ENCODE results near the gene SURF6. TPM values are rescaled to one million over a fixed set of nuclear protein-coding genes. Genes with fewer than 3 reads are reported as not detected.

SURF6 gene
- total and polyA plus RNA-seq, 2 experiments from 2014 or later = 17.6 to 27.6 TPM

DNA sequence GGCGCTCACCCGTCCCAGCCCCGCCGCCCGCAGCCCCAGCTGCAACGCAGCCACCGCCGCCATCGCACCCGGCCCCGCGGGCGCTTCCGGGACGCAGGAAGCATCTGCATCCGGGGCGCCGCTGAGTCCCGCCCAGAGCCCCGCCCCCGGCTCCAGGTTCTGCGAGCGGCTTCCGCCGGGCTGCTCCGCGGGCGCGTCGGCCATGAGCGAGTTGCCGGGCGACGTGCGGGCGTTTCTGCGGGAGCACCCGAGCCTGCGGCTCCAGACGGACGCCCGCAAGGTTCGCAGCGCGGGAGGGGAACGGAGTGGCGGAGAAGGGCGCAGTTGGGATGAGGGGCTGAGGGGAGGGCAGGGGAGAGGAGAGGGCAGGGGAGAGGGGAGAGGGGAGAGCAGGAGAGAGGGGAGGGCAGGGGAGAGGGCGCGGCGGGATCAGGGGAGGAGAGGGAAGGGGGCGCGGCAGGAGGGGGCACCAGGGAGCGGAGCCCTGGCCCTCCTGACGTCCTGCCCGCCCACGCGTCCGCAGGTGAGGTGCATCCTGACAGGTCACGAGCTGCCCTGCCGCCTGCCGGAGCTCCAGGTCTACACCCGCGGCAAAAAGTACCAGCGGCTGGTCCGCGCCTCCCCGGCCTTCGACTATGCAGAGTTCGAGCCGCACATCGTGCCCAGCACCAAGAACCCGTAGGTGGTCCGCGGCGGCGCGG is 20.6 kb upstream of the SURF6 start, which contains the start of the genes SURF1 and SURF2:
SURF1 (minus strand) TSS at position 97 of the 701 bp plus-strand sequence; CDS start at position 63, 34 bp downstream.
SURF2 (plus strand) TSS at position 160 of the 701 bp plus-strand sequence; CDS start at position 203, 43 bp downstream.
- H3K4me1 Mint-ChIP-seq = peaks cover 8% of the 10 kb centered on the region; the same call in 2 of the 3 replicates
- Histone ChIP-seq H3K79me2 (replicated peaks; ENCODE audit: insufficient read depth) (peaks cover 23% of the 10 kb centered on the region), H3K9me2 (ENCODE audit: insufficient read depth) (no peaks in the 10 kb centered on the region), H2AFZ (no peak within 1 kb of the TSS), H3K4me3 (peak within 1 kb of the TSS; percentile 94), H3K36me3 (ENCODE audit: insufficient read depth) (peaks cover 8% of the 10 kb centered on the region), H3K27me3 (ENCODE audit: insufficient read depth) (no peaks in the 10 kb centered on the region), H3K4me1 (ENCODE audit: insufficient read depth) (peaks cover 9% of the 10 kb centered on the region; the same call in 1 of the 2 replicates), H3F3A (replicated peaks; ENCODE audit: low read depth) (peaks cover 38% of the 10 kb centered on the region), H3K27ac (ENCODE audit: low read depth) (no peak within 1 kb of the TSS), H3K4me2 (peak within 1 kb of the TSS; percentile 93), H4K20me1 (replicated peaks; ENCODE audit: insufficient read depth) (peaks cover 21% of the 10 kb centered on the region)
- TF ChIP-seq, protein P1, sequence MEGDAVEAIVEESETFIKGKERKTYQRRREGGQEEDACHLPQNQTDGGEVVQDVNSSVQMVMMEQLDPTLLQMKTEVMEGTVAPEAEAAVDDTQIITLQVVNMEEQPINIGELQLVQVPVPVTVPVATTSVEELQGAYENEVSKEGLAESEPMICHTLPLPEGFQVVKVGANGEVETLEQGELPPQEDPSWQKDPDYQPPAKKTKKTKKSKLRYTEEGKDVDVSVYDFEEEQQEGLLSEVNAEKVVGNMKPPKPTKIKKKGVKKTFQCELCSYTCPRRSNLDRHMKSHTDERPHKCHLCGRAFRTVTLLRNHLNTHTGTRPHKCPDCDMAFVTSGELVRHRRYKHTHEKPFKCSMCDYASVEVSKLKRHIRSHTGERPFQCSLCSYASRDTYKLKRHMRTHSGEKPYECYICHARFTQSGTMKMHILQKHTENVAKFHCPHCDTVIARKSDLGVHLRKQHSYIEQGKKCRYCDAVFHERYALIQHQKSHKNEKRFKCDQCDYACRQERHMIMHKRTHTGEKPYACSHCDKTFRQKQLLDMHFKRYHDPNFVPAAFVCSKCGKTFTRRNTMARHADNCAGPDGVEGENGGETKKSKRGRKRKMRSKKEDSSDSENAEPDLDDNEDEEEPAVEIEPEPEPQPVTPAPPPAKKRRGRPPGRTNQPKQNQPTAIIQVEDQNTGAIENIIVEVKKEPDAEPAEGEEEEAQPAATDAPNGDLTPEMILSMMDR (conservative IDR thresholded peaks at IDR 0.05; ENCODE audit: low read depth in 2 of 2) = 0 out of 4 replicates have a peak, but pooled peaks of 1 of the 2 experiments have one; percentile 10
- TF ChIP-seq STAT1 (IDR thresholded peaks at IDR 0.05; ENCODE audit: unreplicated experiment) (no peak), ZNF114 (CRISPR knock-in tag; IDR thresholded peaks at IDR 0.05) (no peak), NANOG (IDR thresholded peaks at IDR 0.05; ENCODE audit: borderline replicate concordance) (no peak), JUNB (IDR thresholded peaks at IDR 0.05; ENCODE audit: unreplicated experiment) (no peak), POLR2AphosphoS5 (IDR thresholded peaks at IDR 0.05; ENCODE audit: low read depth) (peak; percentile 91), EZH2 (IDR thresholded peaks at IDR 0.05; ENCODE audit: low read depth, unreplicated experiment) (no peak), ZNF331 (CRISPR knock-in tag; IDR thresholded peaks at IDR 0.05; ENCODE audit: low read depth) (no peak), CREB1 (CRISPR knock-in tag; IDR thresholded peaks at IDR 0.05; ENCODE audit: low read depth) (peak; percentile 72), EZH2phosphoT487 (IDR thresholded peaks at IDR 0.05; ENCODE audit: unreplicated experiment) (no peak)
- TF ChIP-seq, protein P2, sequence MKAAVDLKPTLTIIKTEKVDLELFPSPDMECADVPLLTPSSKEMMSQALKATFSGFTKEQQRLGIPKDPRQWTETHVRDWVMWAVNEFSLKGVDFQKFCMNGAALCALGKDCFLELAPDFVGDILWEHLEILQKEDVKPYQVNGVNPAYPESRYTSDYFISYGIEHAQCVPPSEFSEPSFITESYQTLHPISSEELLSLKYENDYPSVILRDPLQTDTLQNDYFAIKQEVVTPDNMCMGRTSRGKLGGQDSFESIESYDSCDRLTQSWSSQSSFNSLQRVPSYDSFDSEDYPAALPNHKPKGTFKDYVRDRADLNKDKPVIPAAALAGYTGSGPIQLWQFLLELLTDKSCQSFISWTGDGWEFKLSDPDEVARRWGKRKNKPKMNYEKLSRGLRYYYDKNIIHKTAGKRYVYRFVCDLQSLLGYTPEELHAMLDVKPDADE (IDR thresholded peaks at IDR 0.05) = peak; percentile 55
- TF ChIP-seq, protein P3, sequence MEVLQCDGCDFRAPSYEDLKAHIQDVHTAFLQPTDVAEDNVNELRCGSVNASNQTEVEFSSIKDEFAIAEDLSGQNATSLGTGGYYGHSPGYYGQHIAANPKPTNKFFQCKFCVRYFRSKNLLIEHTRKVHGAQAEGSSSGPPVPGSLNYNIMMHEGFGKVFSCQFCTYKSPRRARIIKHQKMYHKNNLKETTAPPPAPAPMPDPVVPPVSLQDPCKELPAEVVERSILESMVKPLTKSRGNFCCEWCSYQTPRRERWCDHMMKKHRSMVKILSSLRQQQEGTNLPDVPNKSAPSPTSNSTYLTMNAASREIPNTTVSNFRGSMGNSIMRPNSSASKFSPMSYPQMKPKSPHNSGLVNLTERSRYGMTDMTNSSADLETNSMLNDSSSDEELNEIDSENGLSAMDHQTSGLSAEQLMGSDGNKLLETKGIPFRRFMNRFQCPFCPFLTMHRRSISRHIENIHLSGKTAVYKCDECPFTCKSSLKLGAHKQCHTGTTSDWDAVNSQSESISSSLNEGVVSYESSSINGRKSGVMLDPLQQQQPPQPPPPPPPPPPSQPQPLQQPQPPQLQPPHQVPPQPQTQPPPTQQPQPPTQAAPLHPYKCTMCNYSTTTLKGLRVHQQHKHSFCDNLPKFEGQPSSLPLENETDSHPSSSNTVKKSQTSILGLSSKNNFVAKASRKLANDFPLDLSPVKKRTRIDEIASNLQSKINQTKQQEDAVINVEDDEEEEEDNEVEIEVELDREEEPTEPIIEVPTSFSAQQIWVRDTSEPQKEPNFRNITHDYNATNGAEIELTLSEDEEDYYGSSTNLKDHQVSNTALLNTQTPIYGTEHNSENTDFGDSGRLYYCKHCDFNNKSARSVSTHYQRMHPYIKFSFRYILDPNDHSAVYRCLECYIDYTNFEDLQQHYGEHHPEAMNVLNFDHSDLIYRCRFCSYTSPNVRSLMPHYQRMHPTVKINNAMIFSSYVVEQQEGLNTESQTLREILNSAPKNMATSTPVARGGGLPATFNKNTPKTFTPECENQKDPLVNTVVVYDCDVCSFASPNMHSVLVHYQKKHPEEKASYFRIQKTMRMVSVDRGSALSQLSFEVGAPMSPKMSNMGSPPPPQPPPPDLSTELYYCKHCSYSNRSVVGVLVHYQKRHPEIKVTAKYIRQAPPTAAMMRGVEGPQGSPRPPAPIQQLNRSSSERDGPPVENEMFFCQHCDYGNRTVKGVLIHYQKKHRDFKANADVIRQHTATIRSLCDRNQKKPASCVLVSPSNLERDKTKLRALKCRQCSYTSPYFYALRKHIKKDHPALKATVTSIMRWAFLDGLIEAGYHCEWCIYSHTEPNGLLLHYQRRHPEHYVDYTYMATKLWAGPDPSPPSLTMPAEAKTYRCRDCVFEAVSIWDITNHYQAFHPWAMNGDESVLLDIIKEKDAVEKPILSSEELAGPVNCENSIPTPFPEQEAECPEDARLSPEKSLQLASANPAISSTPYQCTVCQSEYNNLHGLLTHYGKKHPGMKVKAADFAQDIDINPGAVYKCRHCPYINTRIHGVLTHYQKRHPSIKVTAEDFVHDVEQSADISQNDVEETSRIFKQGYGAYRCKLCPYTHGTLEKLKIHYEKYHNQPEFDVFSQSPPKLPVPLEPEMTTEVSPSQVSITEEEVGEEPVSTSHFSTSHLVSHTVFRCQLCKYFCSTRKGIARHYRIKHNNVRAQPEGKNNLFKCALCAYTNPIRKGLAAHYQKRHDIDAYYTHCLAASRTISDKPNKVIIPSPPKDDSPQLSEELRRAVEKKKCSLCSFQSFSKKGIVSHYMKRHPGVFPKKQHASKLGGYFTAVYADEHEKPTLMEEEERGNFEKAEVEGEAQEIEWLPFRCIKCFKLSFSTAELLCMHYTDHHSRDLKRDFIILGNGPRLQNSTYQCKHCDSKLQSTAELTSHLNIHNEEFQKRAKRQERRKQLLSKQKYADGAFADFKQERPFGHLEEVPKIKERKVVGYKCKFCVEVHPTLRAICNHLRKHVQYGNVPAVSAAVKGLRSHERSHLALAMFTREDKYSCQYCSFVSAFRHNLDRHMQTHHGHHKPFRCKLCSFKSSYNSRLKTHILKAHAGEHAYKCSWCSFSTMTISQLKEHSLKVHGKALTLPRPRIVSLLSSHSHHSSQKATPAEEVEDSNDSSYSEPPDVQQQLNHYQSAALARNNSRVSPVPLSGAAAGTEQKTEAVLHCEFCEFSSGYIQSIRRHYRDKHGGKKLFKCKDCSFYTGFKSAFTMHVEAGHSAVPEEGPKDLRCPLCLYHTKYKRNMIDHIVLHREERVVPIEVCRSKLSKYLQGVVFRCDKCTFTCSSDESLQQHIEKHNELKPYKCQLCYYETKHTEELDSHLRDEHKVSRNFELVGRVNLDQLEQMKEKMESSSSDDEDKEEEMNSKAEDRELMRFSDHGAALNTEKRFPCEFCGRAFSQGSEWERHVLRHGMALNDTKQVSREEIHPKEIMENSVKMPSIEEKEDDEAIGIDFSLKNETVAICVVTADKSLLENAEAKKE (CRISPR knock-in tag; IDR thresholded peaks at IDR 0.05) = no peak
- TF ChIP-seq, protein P4, sequence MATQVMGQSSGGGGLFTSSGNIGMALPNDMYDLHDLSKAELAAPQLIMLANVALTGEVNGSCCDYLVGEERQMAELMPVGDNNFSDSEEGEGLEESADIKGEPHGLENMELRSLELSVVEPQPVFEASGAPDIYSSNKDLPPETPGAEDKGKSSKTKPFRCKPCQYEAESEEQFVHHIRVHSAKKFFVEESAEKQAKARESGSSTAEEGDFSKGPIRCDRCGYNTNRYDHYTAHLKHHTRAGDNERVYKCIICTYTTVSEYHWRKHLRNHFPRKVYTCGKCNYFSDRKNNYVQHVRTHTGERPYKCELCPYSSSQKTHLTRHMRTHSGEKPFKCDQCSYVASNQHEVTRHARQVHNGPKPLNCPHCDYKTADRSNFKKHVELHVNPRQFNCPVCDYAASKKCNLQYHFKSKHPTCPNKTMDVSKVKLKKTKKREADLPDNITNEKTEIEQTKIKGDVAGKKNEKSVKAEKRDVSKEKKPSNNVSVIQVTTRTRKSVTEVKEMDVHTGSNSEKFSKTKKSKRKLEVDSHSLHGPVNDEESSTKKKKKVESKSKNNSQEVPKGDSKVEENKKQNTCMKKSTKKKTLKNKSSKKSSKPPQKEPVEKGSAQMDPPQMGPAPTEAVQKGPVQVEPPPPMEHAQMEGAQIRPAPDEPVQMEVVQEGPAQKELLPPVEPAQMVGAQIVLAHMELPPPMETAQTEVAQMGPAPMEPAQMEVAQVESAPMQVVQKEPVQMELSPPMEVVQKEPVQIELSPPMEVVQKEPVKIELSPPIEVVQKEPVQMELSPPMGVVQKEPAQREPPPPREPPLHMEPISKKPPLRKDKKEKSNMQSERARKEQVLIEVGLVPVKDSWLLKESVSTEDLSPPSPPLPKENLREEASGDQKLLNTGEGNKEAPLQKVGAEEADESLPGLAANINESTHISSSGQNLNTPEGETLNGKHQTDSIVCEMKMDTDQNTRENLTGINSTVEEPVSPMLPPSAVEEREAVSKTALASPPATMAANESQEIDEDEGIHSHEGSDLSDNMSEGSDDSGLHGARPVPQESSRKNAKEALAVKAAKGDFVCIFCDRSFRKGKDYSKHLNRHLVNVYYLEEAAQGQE (IDR thresholded peaks at IDR 0.05; ENCODE audit: unreplicated experiment) = no peak
- peak; percentile 66 for ATAC-seq
- H3K36me3 Mint-ChIP-seq (ENCODE audit: low read depth) = peaks cover 54% of the 10 kb centered on the region
- peak within 1 kb of the TSS; percentile 95 for H3K27ac Mint-ChIP-seq
- DNase-seq (ENCODE audit: low spot score) = peak; percentile 95
- H3K4me3 Mint-ChIP-seq = peak within 1 kb of the TSS; percentile 95
- no peaks in the 10 kb centered on the region for H3K9me3 Mint-ChIP-seq
- H3K27me3 Mint-ChIP-seq (ENCODE audit: insufficient read depth, low read depth, poor library complexity) = peaks cover 19% of the 10 kb centered on the region
